NCI-H1930 (cell line): Measurements from ENCODE around the gene PPP1R7.

Source experiments
- DNase-seq, 2 experiments: peaks; one replicate each; lab custom pipeline; 2025; lab: John Stamatoyannopoulos, UW

PPP1R7 gene

GRCh38 chr2:241120440-241120839 is 29.8 kb upstream of the PPP1R7 start:
- no peak for DNase-seq

- DNase-seq, result no peak
These were observed 29.3 kb upstream of the PPP1R7 start for GRCh38 chr2:241121008-241121407.

- no peak for DNase-seq
These were observed 27.8 kb upstream of the PPP1R7 start for GRCh38 chr2:241122376-241123002.

GRCh38 chr2:241123816-241124536 is 26.3 kb upstream of the PPP1R7 start:
- no peak for DNase-seq

- no peak for DNase-seq
These were observed 24.6 kb upstream of the PPP1R7 start for GRCh38 chr2:241125626-241126025.

GRCh38 chr2:241126201-241126611 is 24.1 kb upstream of the PPP1R7 start:
- DNase-seq, result no peak

GRCh38 chr2:241126771-241127202 is 23.5 kb upstream of the PPP1R7 start:
- no peak for DNase-seq

GRCh38 chr2:241128266-241128665 is 22.0 kb upstream of the PPP1R7 start:
- no peak for DNase-seq

GRCh38 chr2:241129086-241129871 is 21.0 kb upstream of the PPP1R7 start:
- DNase-seq, result no peak

- DNase-seq, result no peak
These were observed 20.0 kb upstream of the PPP1R7 start for GRCh38 chr2:241130316-241130715.

GRCh38 chr2:241131531-241131930 is 18.7 kb upstream of the PPP1R7 start:
- no peak for DNase-seq

- DNase-seq, result no peak
These were observed 17.5 kb upstream of the PPP1R7 start for GRCh38 chr2:241132538-241133435.

- DNase-seq, result no peak
These were observed 16.8 kb upstream of the PPP1R7 start for GRCh38 chr2:241133436-241133820.

- DNase-seq, result no peak
These were observed 15.6 kb upstream of the PPP1R7 start for GRCh38 chr2:241134711-241135110.

- no peak for DNase-seq
These were observed 14.5 kb upstream of the PPP1R7 start for GRCh38 chr2:241135737-241136136.

GRCh38 chr2:241136191-241136590 is 14.1 kb upstream of the PPP1R7 start:
- DNase-seq, result no peak

GRCh38 chr2:241136661-241137260 is 13.5 kb upstream of the PPP1R7 start:
- no peak for DNase-seq

GRCh38 chr2:241137276-241138190 is 12.7 kb upstream of the PPP1R7 start:
- DNase-seq, result no peak

GRCh38 chr2:241138471-241138870 is 11.8 kb upstream of the PPP1R7 start:
- no peak for DNase-seq
